ENCODE data around the gene PMEL. TPM values are rescaled to one million over a fixed set of nuclear protein-coding genes. Genes with fewer than 3 reads are reported as not detected.
"Not testable (repeated sequence)": the region's sequence is repeated elsewhere in the genome, so short reads cannot be mapped to it uniquely, and the experiment has no call there.

The PMEL gene
- polyA plus RNA-seq (ENCODE audit: insufficient read length in 4 of 4), result 1 to 10 TPM; 3.3 to 4.6 (median 4.2) TPM

DNA sequence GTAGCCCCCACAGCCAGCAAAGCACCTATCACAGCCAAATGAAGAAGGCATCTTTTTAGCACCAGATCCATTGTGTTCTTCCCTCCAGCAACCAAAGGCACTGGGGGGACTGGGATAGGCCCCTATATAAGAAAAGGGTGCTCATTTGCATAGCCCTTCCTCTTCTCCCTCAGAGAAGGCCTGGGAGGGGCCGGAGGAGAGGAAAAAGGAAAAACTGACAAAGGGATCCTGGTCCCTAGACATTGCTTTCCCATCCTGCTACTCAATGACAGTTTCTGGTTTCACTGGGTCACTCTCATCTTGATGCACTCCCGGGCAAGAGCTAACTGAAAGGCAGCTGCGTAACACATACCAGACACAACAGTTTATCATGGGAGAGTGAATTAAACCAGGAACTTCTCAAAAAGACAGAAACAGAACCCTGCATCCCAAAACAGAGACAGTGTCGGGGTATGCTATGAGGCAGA lies at the start of gene PMEL:
Gene PMEL (minus strand): TSS at position 102 of the 467 bp plus-strand sequence. CDS start 31 bp downstream, at position 71.
- DNase-seq (ENCODE audit: low read depth in 4 of 4, low spot score in 2 of 4), result no peak

DNA sequence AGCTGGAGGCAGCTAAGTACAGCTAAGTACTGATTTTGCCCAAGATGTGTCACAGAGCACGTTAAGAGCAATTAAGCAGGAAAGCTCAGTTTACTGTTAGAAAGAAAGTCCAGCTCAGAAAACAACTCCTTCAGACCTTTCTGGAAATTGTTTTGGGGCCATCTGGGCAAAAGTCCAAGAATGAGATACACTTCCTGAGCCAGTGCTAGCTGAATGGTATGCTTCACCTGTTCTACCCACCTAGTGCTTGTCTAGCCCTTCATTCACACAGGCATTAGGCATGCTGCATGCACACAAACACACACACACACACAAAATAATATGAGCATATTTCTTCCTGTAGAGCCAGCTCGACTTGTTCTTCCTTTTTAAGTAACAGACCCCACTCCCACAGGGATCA lies 48.4 kb upstream of the PMEL start:
- peak in 2 of 4 donors; percentile 34 to 60 for DNase-seq (ENCODE audit: low read depth in 4 of 4, low spot score in 2 of 4)

DNA sequence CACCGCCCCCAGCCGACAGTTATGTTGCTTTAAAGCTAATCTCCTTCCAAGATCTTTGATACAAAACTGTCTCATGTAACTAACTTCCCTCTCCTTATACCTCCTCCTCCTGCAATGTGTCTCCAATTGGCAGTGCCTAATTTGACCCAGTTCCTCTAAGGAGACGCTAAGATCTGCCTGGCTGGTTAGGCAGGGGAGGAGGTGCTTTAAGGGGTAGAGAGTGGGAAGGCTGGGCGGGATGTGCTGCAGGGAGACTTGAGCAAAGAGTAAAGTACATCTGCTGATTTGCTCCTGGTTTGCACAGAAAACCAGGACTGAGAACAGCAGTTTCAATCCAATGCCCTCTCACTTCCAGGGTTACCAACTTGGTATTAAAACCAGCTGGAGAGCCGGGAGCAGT lies 47.6 kb upstream of the PMEL start:
- no peak for DNase-seq (ENCODE audit: low read depth in 4 of 4, low spot score in 2 of 4)

DNA sequence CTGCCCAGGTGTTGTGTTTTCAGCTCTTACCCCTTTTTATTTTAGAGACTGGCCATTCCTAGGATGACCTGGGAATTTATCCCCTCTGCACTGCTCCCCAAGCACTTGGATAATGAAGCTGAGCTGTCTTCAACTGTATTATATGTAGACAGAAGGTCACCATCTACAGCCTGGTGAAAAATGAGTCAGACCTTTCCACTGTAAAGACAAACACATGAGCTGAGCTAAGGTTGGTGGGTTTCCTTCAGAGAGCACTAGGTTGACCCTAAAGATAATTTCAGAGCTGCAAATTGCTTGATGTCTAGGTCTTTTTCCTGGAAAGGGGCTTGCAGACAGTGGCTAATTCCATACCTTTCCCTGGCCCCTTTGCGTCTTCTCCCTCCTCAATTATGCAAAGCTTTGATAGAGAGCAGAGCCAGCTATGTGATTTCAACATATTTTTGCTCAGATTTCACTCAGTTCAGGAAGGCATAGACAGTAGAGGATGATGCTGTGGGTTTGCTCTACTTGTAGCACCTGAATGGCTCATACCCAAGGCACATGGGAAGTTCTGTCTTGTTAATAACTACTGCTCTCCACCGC lies 45.8 kb upstream of the PMEL start:
- no peak for DNase-seq (ENCODE audit: low read depth in 4 of 4, low spot score in 2 of 4)

DNA sequence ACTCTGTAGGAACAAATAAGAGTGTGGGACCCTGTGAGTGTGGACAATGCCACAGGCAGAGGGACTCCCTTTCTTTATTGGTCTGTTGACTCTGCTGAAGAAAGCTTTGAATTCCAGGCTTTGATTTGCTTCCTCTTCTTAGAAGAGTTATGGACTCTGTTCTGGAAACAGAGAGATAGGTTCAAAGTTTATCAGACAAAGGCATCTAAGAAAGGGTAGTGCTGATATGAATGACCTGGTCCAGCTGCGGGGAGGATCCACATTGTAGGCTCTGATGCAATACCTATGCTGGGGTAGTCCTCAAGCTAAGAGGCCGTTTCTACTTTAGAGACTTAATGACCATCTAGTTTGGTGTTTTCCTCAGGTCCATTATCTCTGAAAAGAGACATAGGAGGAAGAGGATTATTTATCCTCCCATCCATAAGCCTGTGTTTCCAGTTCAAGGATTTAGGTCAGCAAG lies 44.3 kb upstream of the PMEL start:
- no peak for DNase-seq (ENCODE audit: low read depth in 4 of 4, low spot score in 2 of 4)

DNA sequence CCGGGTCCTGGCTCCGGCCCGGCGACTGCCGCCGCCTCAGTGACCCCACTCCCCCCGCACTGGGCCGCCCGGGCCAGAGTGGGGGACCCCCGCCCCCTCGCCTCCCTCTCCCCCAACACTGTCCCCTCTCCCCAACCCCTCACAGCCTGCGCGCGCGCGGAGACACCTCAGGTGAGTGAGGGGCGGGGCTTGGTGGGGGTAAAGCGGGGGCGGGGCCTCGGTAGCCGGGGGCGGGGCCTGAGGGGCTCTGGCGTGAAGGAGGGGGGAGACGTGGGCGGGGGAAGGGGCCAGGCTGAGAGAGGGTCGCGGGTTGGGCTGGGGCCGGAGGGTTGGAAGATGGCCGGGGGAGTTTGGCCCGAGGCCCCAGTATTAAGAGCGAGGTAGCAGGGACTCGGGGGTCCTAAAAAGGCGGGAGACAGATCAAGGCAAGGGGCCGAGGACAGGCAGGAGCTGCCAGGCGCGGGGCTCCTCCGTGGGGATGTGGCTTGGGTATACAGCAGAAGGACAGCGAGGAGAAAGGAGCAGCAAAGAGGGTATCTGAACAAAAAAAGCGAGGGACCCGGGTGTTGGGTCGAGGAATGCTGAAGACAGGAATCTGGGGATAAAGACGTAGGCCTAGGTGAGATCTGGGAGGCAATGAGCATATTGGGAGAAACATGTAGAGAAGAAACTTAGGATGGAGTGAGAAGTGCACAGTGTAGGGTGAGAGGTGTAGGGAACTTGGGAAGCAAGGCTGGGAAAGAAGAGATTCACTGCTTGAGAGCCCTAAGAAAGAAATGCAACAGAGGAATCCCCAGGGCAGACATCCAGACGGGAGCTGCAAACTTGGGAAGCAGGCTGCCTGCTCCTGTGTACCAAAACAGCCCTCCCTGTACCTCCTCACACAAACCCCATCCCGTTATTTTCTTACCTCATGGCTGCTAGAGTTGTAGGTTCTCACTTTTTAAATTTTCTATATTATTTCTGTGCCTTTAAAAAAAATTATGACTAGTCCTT lies 42.0 kb upstream of the PMEL start:
- DNase-seq (ENCODE audit: low read depth in 4 of 4, low spot score in 2 of 4), result peak in 1 of 4 donors; percentile 32

DNA sequence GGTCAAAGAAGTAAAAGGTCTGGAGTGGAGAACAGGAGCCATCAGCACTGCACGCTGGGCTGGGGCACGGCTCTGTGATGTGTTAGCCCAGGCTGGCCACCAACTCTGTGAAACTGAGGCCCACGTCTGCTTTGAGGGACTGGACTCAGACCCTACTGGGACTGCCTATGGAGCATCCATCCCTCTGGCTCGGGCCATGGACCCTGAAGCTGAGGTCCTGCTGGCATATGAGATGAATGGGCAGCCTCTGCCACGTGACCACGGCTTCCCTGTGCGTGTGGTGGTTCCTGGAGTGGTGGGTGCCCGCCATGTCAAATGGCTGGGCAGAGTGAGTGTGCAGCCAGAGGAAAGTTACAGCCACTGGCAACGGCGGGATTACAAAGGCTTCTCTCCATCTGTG lies 38.4 kb upstream of the PMEL start:
- DNase-seq (ENCODE audit: low read depth in 4 of 4, low spot score in 2 of 4), result no peak

DNA sequence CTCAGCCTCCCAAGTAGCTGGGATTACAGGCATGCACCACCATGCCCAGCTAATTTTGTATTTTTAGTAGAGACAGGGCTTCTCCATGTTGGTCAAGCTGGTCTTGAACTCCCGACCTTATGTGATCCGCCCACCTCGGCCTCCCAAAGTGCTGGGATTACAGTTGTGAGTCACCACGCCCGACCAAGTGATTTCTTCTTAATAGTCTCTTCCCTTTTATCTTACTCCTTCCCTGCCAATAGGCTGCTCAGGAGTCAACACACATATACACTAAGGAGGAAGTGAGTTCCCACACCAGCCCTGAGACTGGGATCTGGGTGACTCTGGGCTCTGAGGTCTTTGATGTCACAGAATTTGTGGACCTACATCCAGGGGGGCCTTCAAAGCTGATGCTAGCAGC lies 37.5 kb upstream of the PMEL start:
- DNase-seq (ENCODE audit: low read depth in 4 of 4, low spot score in 2 of 4), result not testable (repeated sequence)

DNA sequence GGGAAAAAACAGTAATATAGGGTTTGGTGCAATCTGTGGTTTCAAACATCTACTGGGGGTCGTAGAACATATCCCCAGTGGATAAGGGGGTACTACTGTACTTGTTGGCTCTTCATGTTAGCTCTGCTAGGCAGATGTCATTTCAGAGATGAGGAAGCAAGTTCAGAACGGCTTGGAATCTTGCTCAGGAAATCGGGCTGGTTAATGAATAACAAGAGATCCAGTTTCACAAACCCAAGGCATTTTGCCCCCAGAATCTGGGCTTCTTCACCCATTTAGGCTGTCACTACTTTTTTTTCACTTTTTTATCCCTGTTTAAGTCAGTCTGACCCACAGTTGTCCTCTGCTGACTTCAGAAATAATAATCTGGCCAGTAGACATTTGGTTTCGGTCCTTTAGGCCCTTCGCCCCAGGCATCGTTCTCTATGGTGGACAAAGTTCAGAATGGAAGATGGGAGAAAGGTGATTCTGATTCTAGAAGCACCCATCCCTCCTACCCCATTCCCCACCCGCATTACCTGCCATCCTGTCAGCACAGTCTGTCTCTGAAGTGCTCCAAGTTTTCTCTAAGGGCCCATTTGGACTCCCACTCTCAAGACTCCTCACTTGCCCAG lies 35.8 kb upstream of the PMEL start:
- no peak for DNase-seq (ENCODE audit: low read depth in 4 of 4, low spot score in 2 of 4)

DNA sequence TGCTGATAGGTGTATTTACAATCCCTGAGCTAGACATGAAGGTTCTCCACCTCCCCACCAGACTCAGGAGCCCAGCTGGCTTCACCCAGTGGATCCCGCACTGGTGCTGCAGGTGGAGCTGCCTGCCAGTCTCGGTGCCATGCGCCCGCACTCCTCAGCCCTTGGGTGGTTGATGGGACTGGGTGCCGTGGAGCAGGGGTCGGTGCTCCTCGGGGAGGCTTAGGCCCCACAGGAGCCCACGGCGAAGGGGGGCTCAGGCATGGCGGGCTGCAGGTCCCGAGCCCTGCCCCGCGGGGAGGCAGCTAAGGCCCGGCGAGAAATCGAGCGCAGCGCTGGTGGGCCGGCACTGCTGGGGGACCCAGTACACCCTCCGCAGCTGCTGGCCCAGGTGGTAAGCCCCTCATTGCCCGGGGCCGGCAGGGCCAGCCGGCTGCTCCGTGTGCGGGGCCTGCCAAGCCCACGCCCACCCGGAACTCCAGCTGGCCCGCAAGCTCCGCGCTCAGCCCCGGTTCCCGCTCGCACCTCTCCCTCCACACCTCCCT lies 34.2 kb upstream of the PMEL start:
- not testable (repeated sequence) for DNase-seq (ENCODE audit: low read depth in 4 of 4, low spot score in 2 of 4)

DNA sequence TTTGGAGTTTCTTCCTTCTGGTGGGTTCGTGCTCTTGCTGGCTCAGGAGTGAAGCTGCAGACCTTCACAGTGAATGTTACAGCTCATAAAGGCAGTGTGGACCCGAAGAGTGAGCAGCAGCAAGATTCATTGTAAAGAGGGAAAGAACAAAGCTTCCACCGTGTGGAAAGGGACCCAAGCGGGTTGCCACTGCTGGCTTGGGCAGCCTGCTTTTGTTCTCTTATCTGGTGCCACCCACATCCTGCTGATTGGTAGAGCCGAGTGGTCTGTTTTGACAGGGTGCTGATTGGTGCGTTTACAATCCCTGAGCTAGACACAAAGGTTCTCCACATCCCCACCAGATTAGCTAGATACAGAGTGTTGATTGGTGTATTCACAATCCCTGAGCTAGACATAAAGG lies 33.7 kb upstream of the PMEL start:
- not testable (repeated sequence) for DNase-seq (ENCODE audit: low read depth in 4 of 4, low spot score in 2 of 4)

DNA sequence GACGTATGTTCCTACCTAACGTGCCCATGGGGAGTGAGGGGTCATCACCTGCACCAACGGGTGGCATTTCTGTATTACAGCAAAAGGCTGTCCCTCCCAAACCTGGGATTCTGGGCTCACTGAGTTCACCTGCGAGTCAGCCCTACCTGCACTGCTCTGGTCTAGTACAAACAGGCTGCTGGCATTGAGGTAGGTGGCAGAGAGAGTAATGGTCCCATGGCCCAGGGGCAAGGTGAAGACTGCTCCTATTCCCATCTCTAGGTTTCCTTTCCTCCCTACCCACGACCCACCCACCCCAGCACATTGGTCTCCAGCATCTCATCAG lies 31.7 kb upstream of the PMEL start:
- no peak for DNase-seq (ENCODE audit: low read depth in 4 of 4, low spot score in 2 of 4)

DNA sequence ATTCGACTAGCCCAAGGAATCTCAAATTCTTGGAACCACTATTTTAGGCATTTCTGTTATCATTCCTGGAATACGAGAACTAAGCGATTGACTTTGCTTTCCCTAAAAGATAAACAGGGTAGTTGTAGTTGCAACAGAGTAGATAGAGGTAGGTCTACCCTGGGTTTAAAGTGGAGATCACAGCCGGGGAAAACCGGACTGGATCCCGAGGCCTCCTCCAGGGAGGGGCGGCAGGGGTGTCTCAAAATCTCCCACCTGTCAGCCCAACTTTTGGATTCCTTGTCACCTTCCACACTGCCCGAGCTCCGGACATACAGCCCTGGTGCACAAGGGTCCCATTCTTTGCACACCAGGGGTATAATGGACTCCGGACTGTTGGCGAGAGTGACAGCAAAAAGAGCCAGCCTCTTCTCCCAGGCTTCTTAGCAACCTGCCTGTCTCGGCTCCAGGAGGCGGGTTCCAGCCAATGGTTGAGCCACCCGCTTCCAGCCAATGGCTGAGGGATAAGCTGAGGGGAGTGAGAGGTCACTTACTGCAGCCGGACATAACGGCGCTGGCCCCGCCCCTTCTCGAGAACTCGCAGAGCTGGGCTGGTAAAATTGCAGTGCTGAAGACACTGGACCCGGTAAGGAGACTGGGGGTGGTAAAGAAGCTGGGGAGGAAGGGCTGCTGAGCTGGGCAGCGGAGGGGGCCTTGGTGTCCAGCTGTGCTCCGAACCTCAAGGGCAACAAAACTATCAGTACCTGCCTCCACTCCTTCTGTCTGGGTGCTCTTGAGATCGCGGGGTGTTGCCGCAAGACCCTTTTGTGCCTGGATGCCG lies 31.1 kb upstream of the PMEL start, which contains the start of gene SUOX:
Gene SUOX (plus strand): TSS at position 562 of the 820 bp plus-strand sequence. CDS start 4,946 bp downstream, outside the sequence.
- peak; percentile 75 to 95 (median 88) for DNase-seq (ENCODE audit: low read depth in 4 of 4, low spot score in 2 of 4)

DNA sequence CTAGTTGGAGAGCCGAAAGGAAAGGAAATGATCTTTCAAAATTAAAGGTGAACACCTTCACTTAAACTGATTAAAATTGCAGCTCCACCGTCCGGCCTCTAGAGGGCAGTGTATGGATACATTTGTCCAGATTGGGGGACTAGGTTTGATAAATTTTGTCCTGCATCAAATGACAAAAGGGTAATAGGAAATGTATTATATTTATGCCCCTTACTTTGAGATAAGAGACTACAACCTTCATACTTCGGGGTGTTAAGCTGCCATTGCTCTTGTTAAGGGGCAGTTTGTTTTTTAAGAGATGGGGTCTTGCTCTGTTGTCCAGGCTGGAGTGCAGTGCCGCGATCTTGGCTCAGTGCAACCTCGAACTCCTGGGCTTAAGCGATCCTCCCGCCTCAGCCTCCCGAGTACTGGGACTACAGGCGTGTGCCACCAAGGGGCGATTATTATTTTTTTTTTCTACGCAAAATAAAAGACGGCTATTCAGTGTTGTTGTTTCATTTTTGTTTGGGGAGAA lies 30.4 kb upstream of the PMEL start:
- peak in 1 of 4 donors; percentile 70 for DNase-seq (ENCODE audit: low read depth in 4 of 4, low spot score in 2 of 4)

DNA sequence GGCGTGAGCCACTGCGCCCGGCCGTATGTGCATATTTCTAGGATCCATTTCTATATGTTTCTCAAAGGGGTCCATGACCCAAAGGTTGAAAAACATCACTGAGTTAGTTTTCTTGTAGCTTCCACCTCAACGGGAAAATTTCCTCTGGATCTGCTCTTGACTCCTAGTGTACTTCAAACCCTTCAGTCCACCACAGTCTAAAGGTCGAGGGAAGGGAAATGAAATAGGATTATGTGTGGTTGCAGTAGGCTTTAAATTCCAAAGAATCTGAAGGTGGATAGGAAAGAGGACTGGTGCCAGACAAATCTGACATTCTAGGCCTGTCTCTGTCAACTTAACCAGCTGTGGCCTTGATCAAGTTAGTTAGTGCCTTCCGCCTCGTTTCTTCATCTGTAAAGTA lies 29.5 kb upstream of the PMEL start:
- DNase-seq (ENCODE audit: low read depth in 4 of 4, low spot score in 2 of 4), result no peak

DNA sequence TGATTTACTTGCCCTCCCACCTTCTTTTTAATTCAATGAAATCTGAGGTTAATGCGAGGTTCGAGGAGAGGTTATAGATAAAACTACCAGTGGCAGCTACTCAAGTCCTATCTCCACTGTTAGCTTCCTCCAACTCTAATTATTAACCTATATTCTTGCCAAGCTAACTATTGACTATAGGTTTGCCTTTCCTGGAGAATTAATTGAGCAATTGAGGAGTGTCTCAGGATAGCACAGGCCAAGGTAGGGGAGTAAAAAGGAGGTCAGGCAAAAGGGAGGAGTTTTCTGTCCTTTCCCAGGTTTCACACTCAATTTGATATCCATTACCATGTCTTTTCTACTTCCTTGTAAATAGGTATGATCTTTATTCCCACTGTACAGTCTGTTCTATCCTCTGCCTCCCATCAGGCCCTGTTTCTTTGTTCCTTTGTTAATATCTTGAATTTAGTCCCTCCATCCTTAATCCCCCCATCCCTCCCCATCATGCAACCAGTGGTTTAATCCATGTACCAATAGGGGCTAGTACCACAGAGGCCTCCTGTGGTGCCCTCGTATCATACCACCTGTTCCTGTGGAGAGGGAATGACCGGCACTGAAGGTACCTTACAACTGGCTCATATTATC lies 27.5 kb upstream of the PMEL start:
- DNase-seq (ENCODE audit: low read depth in 4 of 4, low spot score in 2 of 4), result no peak

DNA sequence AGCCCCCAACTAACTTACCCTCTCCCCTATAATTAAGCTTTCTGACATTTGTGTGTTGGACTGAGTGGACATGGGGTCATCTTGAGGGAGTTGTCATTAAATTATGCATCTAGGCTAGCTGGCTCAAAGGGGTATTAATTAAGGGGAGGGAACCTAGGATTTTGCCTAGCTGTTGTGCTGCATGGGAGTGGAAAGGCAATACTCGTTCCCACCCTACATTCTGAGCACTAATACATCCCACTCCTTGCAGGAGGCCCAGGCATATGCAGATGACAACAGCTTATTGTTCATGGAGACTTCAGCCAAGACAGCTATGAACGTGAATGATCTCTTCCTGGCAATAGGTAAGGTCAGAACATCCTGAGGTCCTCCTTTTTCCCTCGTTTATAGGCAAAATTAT lies 25.3 kb upstream of the PMEL start:
- no peak for DNase-seq (ENCODE audit: low read depth in 4 of 4, low spot score in 2 of 4)

DNA sequence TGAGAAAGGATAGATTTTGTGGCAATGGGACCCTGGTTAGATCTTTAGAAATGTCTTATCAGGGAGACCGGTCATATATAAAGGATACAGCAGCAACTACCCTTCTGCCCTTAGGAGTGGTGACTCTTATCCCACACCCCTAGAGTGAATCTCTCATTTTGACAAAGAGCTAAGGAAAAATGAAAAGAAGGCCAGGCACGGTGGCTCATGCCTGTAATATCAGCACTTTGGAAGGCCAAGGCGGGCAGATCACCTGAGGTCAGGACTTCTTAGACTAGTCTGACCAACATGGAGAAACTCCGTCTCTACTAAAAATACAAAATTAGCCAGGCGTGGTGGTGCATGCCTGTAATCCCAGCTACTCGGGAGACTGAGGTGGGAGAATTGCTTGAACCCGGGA lies 20.1 kb upstream of the PMEL start:
- DNase-seq (ENCODE audit: low read depth in 4 of 4, low spot score in 2 of 4), result not testable (repeated sequence)

DNA sequence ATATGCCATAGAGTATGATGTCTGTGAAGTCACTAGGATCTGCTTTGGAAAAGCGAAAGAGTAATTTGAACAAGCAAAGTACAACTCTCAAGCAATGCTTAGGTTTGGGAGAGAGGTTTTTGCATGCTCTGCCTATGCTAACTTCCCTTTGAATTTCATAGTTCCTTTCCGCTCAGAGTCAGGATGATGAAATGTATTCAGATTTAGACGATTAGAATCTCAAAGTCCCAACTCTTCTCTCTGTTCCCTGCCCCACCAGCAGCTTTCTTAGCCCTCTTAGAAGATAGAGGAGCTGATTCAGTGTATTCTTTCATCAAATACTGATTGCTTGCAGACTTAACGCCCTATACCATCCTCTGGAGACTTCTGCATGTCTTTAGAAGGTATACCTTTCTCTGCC lies 19.5 kb upstream of the PMEL start:
- DNase-seq (ENCODE audit: low read depth in 4 of 4, low spot score in 2 of 4), result no peak

Data from left renal cortex interstitium (tissue), 4 donors.